Mesenchymal stem cell (in vitro differentiated cells and primary cell): ENCODE results near the gene CCDC18.

Source experiments
- DNase-seq: peaks from one replicate; pipeline ENCODE4 v3.0.0-alpha.2; 2013
- H2AFZ ChIP-seq: one replicate; pipeline ENCODE4 v1.6.1; 2013; ENCODE audit warnings: low read depth, mild to moderate bottlenecking, control low read depth, inconsistent platforms, low read length, moderate library complexity
- H2AK5ac ChIP-seq: 2 replicates; pipeline ENCODE4 v1.6.1; 2013; ENCODE audit warnings: low read length, moderate library complexity, mild to moderate bottlenecking, inconsistent platforms; ENCODE audit not compliant: severe bottlenecking
- H2BK120ac ChIP-seq: one replicate; pipeline ENCODE4 v1.6.1; 2013; ENCODE audit warnings: low read depth, mild to moderate bottlenecking, inconsistent platforms, low read length, moderate library complexity
- H2BK12ac ChIP-seq, 2 experiments: one replicate each; pipeline ENCODE4 v1.6.1; 2013; ENCODE audit warnings: inconsistent platforms in 2 of 2, low read length in 2 of 2, mild to moderate bottlenecking in 2 of 2, moderate library complexity in 2 of 2, control low read depth in 1 of 2
- H2BK15ac ChIP-seq: one replicate; pipeline ENCODE4 v1.6.1; 2013; ENCODE audit warnings: mild to moderate bottlenecking, low read depth, inconsistent platforms; ENCODE audit not compliant: poor library complexity, severe bottlenecking
- H2BK5ac ChIP-seq: 2 replicates; pipeline ENCODE4 v1.6.1; 2013; ENCODE audit warnings: low read depth, mild to moderate bottlenecking, low read length, control low read depth, inconsistent platforms; ENCODE audit not compliant: poor library complexity, severe bottlenecking
- H3K14ac ChIP-seq, 2 experiments: one replicate each; pipeline ENCODE4 v1.6.1; 2013; ENCODE audit warnings: inconsistent platforms in 2 of 2, low read length in 2 of 2, control low read depth in 1 of 2, mild to moderate bottlenecking in 1 of 2, moderate library complexity in 1 of 2
- H3K18ac ChIP-seq, 2 experiments: one replicate each; pipeline ENCODE4 v1.6.1; 2013; ENCODE audit warnings: inconsistent platforms in 2 of 2, low read length in 2 of 2, control low read depth in 1 of 2, low read depth in 1 of 2, mild to moderate bottlenecking in 1 of 2
- H3K23ac ChIP-seq, 2 experiments: one replicate each; pipeline ENCODE4 v1.6.1; 2013; ENCODE audit warnings: inconsistent platforms in 2 of 2, low read length in 2 of 2, mild to moderate bottlenecking in 2 of 2, moderate library complexity in 2 of 2, control low read depth in 1 of 2
- H3K27ac ChIP-seq: 2 replicates; pipeline ENCODE4 v1.5.1; 2013; ENCODE audit warnings: mild to moderate bottlenecking, moderate library complexity, low read length, control low read depth, inconsistent platforms; ENCODE audit not compliant: poor library complexity, severe bottlenecking
- H3K27me3 ChIP-seq, 2 experiments: 2 replicates each; pipeline versions ENCODE4 v1.6.1 to v1.7.0; 2013; ENCODE audit warnings: low read length in 2 of 2, mild to moderate bottlenecking in 2 of 2, moderate library complexity in 2 of 2, control low read depth in 1 of 2, inconsistent platforms in 1 of 2; ENCODE audit not compliant: control insufficient read depth in 1 of 2, insufficient read depth in 1 of 2
- H3K36me3 ChIP-seq, 2 experiments: 2 replicates each; pipeline versions ENCODE4 v1.6.1 to v1.7.0; 2013; ENCODE audit warnings: low read length in 2 of 2, control low read depth in 1 of 2, inconsistent platforms in 1 of 2, low read depth in 1 of 2, mild to moderate bottlenecking in 1 of 2; ENCODE audit not compliant: insufficient read depth in 2 of 2, control insufficient read depth in 1 of 2
- H3K4ac ChIP-seq, 2 experiments: one replicate each; pipeline ENCODE4 v1.6.1; 2013; ENCODE audit warnings: inconsistent platforms in 2 of 2, low read length in 2 of 2, mild to moderate bottlenecking in 2 of 2, moderate library complexity in 2 of 2, control low read depth in 1 of 2, low read depth in 1 of 2
- H3K4me1 ChIP-seq: 2 replicates; pipeline ENCODE4 v1.6.1; 2013; ENCODE audit warnings: low read depth, low read length, control low read depth; ENCODE audit not compliant: control insufficient read depth, insufficient read depth
- H3K4me2 ChIP-seq: 2 replicates; pipeline ENCODE4 v1.6.1; 2013; ENCODE audit warnings: low read length, mild to moderate bottlenecking, inconsistent platforms; ENCODE audit not compliant: poor library complexity, severe bottlenecking
- H3K4me3 ChIP-seq, 2 experiments: 2 replicates each; pipeline versions ENCODE4 v1.5.1 to v1.7.0; 2013; ENCODE audit warnings: low read length in 2 of 2, mild to moderate bottlenecking in 2 of 2, control low read depth in 1 of 2, low read depth in 1 of 2; ENCODE audit not compliant: insufficient read depth in 1 of 2
- H3K79me1 ChIP-seq: replicated peaks from 2 replicates; pipeline ENCODE4 v1.6.1; 2013; ENCODE audit warnings: mild to moderate bottlenecking, control low read depth, low read length, inconsistent platforms; ENCODE audit not compliant: poor library complexity, severe bottlenecking
- H3K9ac ChIP-seq: 2 replicates; pipeline ENCODE4 v1.7.0; 2013; ENCODE audit warnings: mild to moderate bottlenecking, low read length, moderate library complexity
- H3K9me3 ChIP-seq: 2 replicates; pipeline ENCODE4 v1.7.0; 2013; ENCODE audit warnings: mild to moderate bottlenecking, low read length; ENCODE audit not compliant: control insufficient read depth
- H4K8ac ChIP-seq: one replicate; pipeline ENCODE4 v1.6.1; 2013; ENCODE audit warnings: inconsistent platforms, mild to moderate bottlenecking, low read length, moderate library complexity
- H4K91ac ChIP-seq: one replicate; pipeline ENCODE4 v1.6.1; 2013; ENCODE audit warnings: mild to moderate bottlenecking, low read length, inconsistent platforms
- WGBS: methylation state at CpG from one replicate; pipeline ENCODE4 v1.1.7; 2013; ENCODE audit warnings: mixed read lengths; 5-methylcytosine and 5-hydroxymethylcytosine counted together

Gene CCDC18

GRCh38 chr1:93288558-93288957 is 108.0 kb downstream of the CCDC18 start:
- WGBS, result 79% methylated on average over 2 of the region's 3 CpGs
- Histone ChIP-seq H2AFZ (no peak overlapping the region), H4K91ac (no peak overlapping the region), H2BK5ac (no peak overlapping the region), H3K14ac (no peak overlapping the region), H3K36me3 (peaks cover 0 to 23% of the 10 kb centered on the region in 2 experiments), H3K4me2 (no peak overlapping the region), H3K27me3 (no peaks in the 10 kb centered on the region), H2BK120ac (no peak overlapping the region), H2BK12ac (no peak overlapping the region), H3K79me1 (no peaks in the 10 kb centered on the region), H3K23ac (no peak overlapping the region), H2AK5ac (no peak overlapping the region), H3K4ac (no peak overlapping the region), H4K8ac (no peak overlapping the region), H3K27ac (no peak overlapping the region), H3K4me1 (no peaks in the 10 kb centered on the region), H3K18ac (no peak overlapping the region), H2BK15ac (no peak overlapping the region), H3K9ac (no peak overlapping the region), H3K4me3 (no peak overlapping the region), H3K9me3 (peaks cover 3% of the 10 kb centered on the region)
- no peak for DNase-seq

GRCh38 chr1:93296555-93297154 is 116.1 kb downstream of the CCDC18 start:
- DNase-seq, result no peak
- Histone ChIP-seq H3K27me3 (no peaks in the 10 kb centered on the region), H3K4me3 (no peak overlapping the region), H3K4me2 (no peak overlapping the region), H3K79me1 (no peaks in the 10 kb centered on the region), H3K27ac (no peak overlapping the region), H3K9me3 (no peaks in the 10 kb centered on the region), H3K36me3 (peaks cover 0 to 3% of the 10 kb centered on the region in 2 experiments), H4K8ac (no peak overlapping the region), H3K18ac (peak overlapping the region in 1 of 2 experiments; percentile 33), H2BK120ac (no peak overlapping the region), H4K91ac (no peak overlapping the region), H2BK15ac (no peak overlapping the region), H2AFZ (no peak overlapping the region), H2BK5ac (no peak overlapping the region), H3K23ac (no peak overlapping the region), H2BK12ac (no peak overlapping the region), H3K4ac (no peak overlapping the region), H3K14ac (no peak overlapping the region), H3K9ac (no peak overlapping the region), H2AK5ac (no peak overlapping the region), H3K4me1 (no peaks in the 10 kb centered on the region)
- 100% methylated on average over 2 of the region's 3 CpGs for WGBS

GRCh38 chr1:93301131-93301530 is 120.6 kb downstream of the CCDC18 start:
- no peak overlapping the region for H2BK15ac ChIP-seq
- WGBS, result no CpG with 5 or more reads among the region's 1 CpG
- no peaks in the 10 kb centered on the region for H3K4me1 ChIP-seq
- no peak for DNase-seq
- no peak overlapping the region for H3K9ac ChIP-seq
- no peak overlapping the region for H3K14ac ChIP-seq
- H4K91ac ChIP-seq, result no peak overlapping the region
- H3K23ac ChIP-seq, result no peak overlapping the region
- H3K4me3 ChIP-seq, result no peak overlapping the region
- H3K27ac ChIP-seq, result no peak overlapping the region
- no peak overlapping the region for H3K4me2 ChIP-seq
- H4K8ac ChIP-seq, result no peak overlapping the region
- H2AFZ ChIP-seq, result no peak overlapping the region
- H3K36me3 ChIP-seq, result peaks cover 0 to 3% of the 10 kb centered on the region in 2 experiments
- no peaks in the 10 kb centered on the region for H3K9me3 ChIP-seq
- H3K27me3 ChIP-seq, result no peaks in the 10 kb centered on the region
- H2BK5ac ChIP-seq, result no peak overlapping the region
- H3K4ac ChIP-seq, result no peak overlapping the region
- H2BK12ac ChIP-seq, result no peak overlapping the region
- H3K79me1 ChIP-seq, result no peaks in the 10 kb centered on the region
- H2BK120ac ChIP-seq, result no peak overlapping the region
- H3K18ac ChIP-seq, result no peak overlapping the region
- H2AK5ac ChIP-seq, result no peak overlapping the region

DNA sequence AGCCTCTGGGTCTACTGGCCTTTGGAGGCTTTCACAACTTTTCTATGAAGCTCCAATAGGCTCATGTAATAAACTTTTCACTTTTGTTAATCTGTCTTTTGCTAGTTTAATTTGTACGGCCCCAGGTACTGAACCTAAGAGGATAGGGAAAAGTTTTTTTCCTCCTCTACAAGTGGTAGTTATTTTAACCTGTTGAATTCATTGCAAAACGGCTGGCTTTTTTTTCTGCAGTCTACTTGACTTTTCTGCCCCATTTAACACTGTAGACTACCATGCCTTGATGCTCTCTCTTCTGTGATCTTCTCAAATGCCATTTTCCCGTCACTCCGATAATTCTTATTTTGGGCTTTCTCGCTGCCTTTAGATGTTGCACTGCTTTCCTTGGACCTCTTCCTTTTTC is 121.6 kb downstream of the CCDC18 start:
- DNase-seq, result no peak
- no peak overlapping the region for H4K91ac ChIP-seq

More for the DNA sequence above, 121.6 kb downstream of the CCDC18 start:
- H2BK15ac ChIP-seq, result no peak overlapping the region
- no peaks in the 10 kb centered on the region for H3K27me3 ChIP-seq
- H3K23ac ChIP-seq, result no peak overlapping the region
- H2BK5ac ChIP-seq, result no peak overlapping the region
- no peak overlapping the region for H2AFZ ChIP-seq
- H3K4me3 ChIP-seq, result no peak overlapping the region
- no peak overlapping the region for H3K4me2 ChIP-seq
- no peaks in the 10 kb centered on the region for H3K79me1 ChIP-seq
- H3K9ac ChIP-seq, result no peak overlapping the region
- H3K18ac ChIP-seq, result no peak overlapping the region
- no peak overlapping the region for H4K8ac ChIP-seq
- H3K27ac ChIP-seq, result no peak overlapping the region
- H3K14ac ChIP-seq, result no peak overlapping the region
- WGBS, result 84% methylated on average over 5 of the region's 5 CpGs
- no peaks in the 10 kb centered on the region for H3K9me3 ChIP-seq
- no peak overlapping the region for H3K4ac ChIP-seq
- H2BK12ac ChIP-seq, result no peak overlapping the region
- no peak overlapping the region for H2BK120ac ChIP-seq
- H3K4me1 ChIP-seq, result no peaks in the 10 kb centered on the region
- H2AK5ac ChIP-seq, result no peak overlapping the region
- peaks cover 0 to 3% of the 10 kb centered on the region in 2 experiments for H3K36me3 ChIP-seq
